ENCODE data around the gene THEMIS2. TPM values are rescaled to one million over a fixed set of nuclear protein-coding genes. Genes with fewer than 3 reads are reported as not detected.
"Not testable (repeated sequence)": the region's sequence is repeated elsewhere in the genome, so short reads cannot be mapped to it uniquely, and the experiment has no call there.

Gene THEMIS2
- total RNA-seq, 1 donor from 2014 or later: 10.7 TPM

GRCh38 chr1:27862671-27863537, 9.4 kb upstream of the THEMIS2 start:
- DNase-seq (ENCODE audit: low spot score): no peak

DNA sequence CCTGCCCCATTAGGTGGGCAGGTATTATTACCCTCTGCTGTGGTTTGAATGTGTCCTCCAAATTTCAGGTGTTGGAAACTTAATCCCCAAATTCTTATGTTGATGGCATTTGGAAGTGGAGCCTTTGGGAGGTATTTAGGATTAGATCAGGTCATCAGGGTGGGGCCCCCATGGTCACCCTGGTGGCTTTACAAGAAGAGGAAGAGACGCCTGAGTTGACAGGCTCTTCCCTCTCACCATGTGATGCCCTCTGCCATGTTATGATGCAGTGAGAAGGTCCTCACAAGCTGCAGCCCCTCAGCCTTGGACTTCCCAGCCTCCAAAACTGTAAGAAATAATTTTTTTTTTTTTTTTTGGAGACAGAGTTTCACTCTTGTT, 8.8 kb upstream of the THEMIS2 start:
- no peak for DNase-seq (ENCODE audit: low spot score)

DNA sequence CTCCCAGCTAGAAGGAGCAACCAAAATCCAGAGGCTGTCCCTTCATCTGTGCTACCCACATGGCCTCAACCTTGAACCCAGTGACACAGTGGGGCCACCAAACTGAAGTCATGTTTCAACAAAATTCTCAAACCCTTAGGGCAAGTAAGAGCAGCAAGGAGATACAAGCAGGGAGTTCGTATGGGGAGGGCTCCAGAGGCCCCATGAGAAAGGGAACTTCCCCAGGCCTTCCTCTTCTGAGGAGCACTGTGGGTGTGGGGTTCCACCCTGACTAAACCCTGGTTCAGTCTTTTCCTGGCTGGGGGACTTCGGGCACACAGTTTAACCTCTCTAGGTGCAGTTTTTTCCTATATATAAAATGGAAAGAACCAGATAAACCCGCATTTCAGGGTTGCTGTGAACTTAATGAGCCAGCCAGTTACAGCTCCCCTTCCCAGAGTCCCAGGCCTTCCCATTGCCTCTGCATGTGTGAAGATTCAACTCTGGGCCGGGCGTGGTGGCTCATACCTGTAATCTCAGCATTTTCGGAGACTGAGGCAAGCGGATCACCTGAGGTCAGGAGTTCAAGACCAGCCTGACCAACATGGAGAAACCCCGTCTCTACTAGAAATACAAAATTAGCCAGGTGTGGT, 8.0 kb upstream of the THEMIS2 start:
- DNase-seq (ENCODE audit: low spot score): no peak

- DNase-seq (ENCODE audit: low spot score): no peak
Measured at GRCh38 chr1:27865821-27866220, 6.5 kb upstream of the THEMIS2 start.

- DNase-seq (ENCODE audit: low spot score): no peak
Measured at GRCh38 chr1:27868556-27868931, 3.8 kb upstream of the THEMIS2 start.

GRCh38 chr1:27868932-27869718, 3.2 kb upstream of the THEMIS2 start:
- no peak for DNase-seq (ENCODE audit: low spot score)

GRCh38 chr1:27869719-27870085, 2.6 kb upstream of the THEMIS2 start:
- no peak for DNase-seq (ENCODE audit: low spot score)

- not testable (repeated sequence) for DNase-seq (ENCODE audit: low spot score)
Measured at GRCh38 chr1:27871076-27871475, 1.3 kb upstream of the THEMIS2 start.

- DNase-seq (ENCODE audit: low spot score): no peak
Measured at GRCh38 chr1:27872802-27873551, 633 bp downstream of the THEMIS2 start.

DNA sequence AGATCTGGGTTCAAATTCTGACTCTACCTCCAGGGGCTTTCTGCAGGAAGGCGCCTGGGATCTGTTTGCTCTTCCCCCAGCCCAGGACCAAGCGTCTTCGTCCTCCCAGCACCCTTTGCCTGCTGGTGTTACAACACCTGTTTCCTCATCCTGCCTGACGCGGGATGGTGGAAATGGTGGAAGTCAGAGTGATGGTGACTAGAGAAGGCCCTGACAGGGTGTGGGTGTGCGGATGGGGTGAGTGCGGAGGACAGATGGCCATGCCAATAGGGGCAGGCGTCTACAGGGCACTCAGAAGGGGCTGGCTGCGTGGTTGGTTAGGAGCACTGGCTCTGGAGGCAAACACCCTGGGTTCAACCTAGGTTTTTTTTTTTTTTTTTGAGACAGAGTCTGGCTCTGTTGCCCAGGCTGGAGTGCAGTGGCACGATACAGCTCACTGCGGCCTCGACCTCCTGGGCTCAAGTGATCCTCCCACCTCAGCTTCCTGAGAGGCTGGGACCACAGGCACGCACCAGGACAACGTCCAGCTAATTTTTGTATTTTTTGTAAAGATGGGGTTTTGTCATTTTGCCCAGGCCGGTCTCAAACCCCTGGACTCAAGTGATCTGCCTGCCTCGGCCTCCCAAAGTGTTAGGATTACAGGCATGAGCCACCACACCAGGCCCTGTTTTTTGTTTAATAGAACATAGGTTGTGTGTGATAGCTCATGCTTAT, 1.5 kb downstream of the THEMIS2 start:
- no peak for DNase-seq (ENCODE audit: low spot score)

- no peak for DNase-seq (ENCODE audit: low spot score)
Measured at GRCh38 chr1:27876341-27877114, 4.2 kb downstream of the THEMIS2 start.

DNA sequence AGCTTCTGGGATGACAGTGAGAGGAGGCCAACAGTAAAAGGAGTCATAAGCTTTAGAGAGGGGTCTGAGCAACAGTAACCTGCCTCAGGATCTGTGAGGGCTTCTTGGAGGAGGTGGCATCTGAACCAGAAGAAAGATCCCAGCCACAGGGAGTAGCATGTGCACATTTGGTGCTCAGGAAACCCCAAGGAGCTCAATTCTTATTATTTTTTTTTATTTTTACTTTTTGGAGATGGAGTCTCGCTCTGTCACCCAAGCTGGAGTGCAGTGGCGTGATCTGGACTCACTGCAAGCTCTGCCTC, 4.7 kb downstream of the THEMIS2 start:
- DNase-seq (ENCODE audit: low spot score): no peak

DNA sequence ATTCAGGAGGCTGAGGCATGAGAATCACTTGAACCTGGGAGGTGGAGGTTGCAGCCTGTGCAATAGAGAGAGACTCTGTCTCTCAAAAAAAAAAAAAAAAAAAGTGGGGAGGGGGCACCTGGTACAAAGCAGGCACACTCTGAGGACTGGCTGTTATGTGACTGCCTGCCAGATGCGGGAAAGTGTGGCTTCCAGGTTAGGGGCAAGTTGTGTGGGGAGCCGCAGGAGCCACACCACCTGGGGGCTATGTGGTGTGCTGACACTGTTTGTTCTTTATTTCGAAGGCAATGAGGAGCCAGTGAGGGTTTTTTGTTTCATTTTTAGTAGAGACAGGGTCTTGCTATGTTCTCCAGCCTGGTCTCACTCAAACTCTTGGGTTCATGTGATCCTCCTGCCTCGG, 5.7 kb downstream of the THEMIS2 start:
- DNase-seq (ENCODE audit: low spot score): no peak

DNA sequence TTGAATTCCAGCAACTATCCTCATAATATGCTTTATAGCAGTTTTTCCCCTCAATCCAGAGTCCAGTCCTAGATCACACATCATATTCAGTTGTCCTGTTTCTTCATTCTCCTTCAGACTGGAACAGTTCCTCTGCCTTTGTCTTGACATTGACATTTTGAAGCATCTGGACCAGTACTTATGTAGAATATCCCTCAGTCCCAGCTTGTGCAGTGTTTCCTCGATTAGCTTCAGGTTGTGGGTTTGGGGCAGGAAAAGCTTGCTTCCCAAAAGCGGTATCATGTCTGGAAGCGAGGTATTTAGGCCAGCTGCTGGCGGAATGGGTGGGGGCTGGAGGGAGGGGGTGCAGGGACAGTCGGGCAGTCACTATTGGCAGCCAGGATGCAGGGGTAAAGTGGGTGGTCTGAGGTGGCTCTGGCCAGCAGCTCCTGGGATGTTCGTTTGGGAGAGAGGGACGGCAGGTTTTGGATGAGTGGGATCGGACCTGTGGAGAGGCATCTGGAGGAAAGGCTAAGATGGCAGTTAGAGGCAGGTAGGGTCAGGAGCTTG, 6.5 kb downstream of the THEMIS2 start:
- DNase-seq (ENCODE audit: low spot score): no peak

- no peak for DNase-seq (ENCODE audit: low spot score)
Measured at GRCh38 chr1:27879374-27880082, 7.2 kb downstream of the THEMIS2 start.

DNA sequence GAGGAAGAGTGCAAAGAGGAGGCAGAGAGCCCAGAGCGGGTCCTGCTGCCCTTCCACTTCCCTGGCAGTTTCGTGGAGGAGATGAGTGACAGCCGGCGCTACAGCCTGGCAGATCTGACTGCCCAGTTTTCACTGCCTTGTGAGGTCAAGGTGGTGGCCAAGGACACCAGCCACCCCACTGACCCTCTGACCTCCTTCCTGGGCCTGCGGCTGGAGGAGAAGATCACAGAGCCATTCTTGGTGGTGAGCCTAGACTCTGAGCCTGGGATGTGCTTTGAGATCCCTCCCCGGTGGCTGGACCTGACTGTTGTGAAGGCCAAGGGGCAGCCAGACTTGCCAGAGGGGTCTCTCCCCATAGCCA, 10.2 kb downstream of the THEMIS2 start:
- no peak for DNase-seq (ENCODE audit: low spot score)

DNA sequence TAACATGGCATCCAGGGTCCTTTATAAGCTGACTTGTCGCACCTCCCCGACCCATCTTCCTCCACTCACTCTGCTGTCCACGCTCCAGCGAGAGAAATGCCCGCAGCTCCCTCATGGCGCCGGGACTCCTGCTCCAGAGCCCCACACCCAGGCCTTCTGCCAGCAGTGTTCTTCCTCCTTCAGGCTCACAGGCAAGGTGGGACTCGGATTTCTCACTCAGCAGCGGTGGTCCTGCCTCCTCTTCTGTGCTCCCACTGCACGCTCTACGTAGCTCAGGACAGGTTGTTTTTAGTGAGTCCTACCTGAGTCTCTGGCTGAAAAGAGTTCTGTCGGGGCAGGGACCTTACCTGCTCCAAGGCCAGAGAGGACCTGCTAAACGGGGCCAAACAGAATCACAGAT, 11.2 kb downstream of the THEMIS2 start:
- DNase-seq (ENCODE audit: low spot score): no peak

- no peak for DNase-seq (ENCODE audit: low spot score)
Measured at GRCh38 chr1:27884006-27884954, 11.9 kb downstream of the THEMIS2 start.

- no peak for DNase-seq (ENCODE audit: low spot score)
Measured at GRCh38 chr1:27885114-27885528, 12.8 kb downstream of the THEMIS2 start.
